ENCODE measurements around the gene RAD51B. TPM values are rescaled to one million over a fixed set of nuclear protein-coding genes. Genes with fewer than 3 reads are reported as not detected.

RAD51B gene
- total RNA-seq, 1 experiment from 2014 or later = 16.7 TPM

GRCh38 chr14:68692216-68692615 is 872.6 kb downstream of the RAD51B start:
- H2BK15ac ChIP-seq (ENCODE audit: low read depth, low read length) = no peak overlapping the region
- no peaks in the 10 kb centered on the region for H4K20me1 ChIP-seq (ENCODE audit: control insufficient read depth, insufficient read depth, insufficient read length)
- H4K8ac ChIP-seq (replicated peaks; ENCODE audit: insufficient read length, low read depth, low read length) = no peak overlapping the region
- H3K27me3 Mint-ChIP-seq (ENCODE audit: low read depth) = peaks cover 34% of the 10 kb centered on the region
- peak overlapping the region in 1 of 2 experiments; percentile 56; a peak in 1 of 5 replicates for H3K4me3 Mint-ChIP-seq
- no peak for TF ChIP-seq CTCF (conservative IDR thresholded peaks at IDR 0.05)
- no peaks in the 10 kb centered on the region for H3K9me3 Mint-ChIP-seq
- H3K23me2 ChIP-seq (ENCODE audit: insufficient read length, low read depth, low read length, poor library complexity, severe bottlenecking) = no peaks in the 10 kb centered on the region
- H3K18ac ChIP-seq (ENCODE audit: insufficient read length, low read depth, low read length) = no peak overlapping the region
- no peaks in the 10 kb centered on the region for H3K36me3 Mint-ChIP-seq (ENCODE audit: insufficient read depth in 1 of 3, low read depth in 3 of 3)
- H3K23ac ChIP-seq (ENCODE audit: insufficient read length, low read depth, low read length) = no peak overlapping the region
- no CpG with 5 or more reads among the region's 8 CpGs for WGBS (ENCODE audit: extremely low coverage, insufficient read length, low lambda C conversion rate)
- no peak overlapping the region for H3K27ac Mint-ChIP-seq
- H3K4me2 ChIP-seq (ENCODE audit: insufficient read depth, insufficient read length, low read length) = no peak overlapping the region
- H3K56ac ChIP-seq (ENCODE audit: insufficient read length, low read depth, low read length) = no peak overlapping the region
- H3K4ac ChIP-seq (ENCODE audit: low read depth, low read length) = no peak overlapping the region
- no peaks in the 10 kb centered on the region for H3K4me1 ChIP-seq (ENCODE audit: insufficient read depth, low read length)
- H3K79me2 ChIP-seq (ENCODE audit: insufficient read depth, low read length) = no peaks in the 10 kb centered on the region
- no peak overlapping the region for H2BK5ac ChIP-seq (ENCODE audit: insufficient read length, low read length)
- no peak overlapping the region for H3K14ac ChIP-seq (ENCODE audit: insufficient read depth, low read length)
- H3K4me1 Mint-ChIP-seq = peaks cover 26 to 38% of the 10 kb centered on the region in 2 experiments
- no peak overlapping the region for H3K9ac ChIP-seq (ENCODE audit: extremely low read depth, insufficient read length, low read length)
- H2BK12ac ChIP-seq (ENCODE audit: insufficient read length, low read depth, low read length) = no peak overlapping the region
- H3K9me3 ChIP-seq (ENCODE audit: control insufficient read depth, low read depth, low read length) = no peaks in the 10 kb centered on the region
- no peaks in the 10 kb centered on the region for H3K79me1 ChIP-seq (ENCODE audit: insufficient read depth, low read depth, low read length, poor library complexity, severe bottlenecking)
- H2BK120ac ChIP-seq (ENCODE audit: low read depth, low read length, poor library complexity, severe bottlenecking) = no peak overlapping the region
- no peak overlapping the region for H4K5ac ChIP-seq (ENCODE audit: insufficient read length, low read depth, low read length)
- no peak overlapping the region for H4K91ac ChIP-seq (ENCODE audit: insufficient read length, low read depth, low read length)
- DNase-seq = no peak
- no peak overlapping the region for H2BK20ac ChIP-seq (ENCODE audit: low read depth, low read length, poor library complexity, severe bottlenecking)
- no peak overlapping the region for H2AFZ ChIP-seq (ENCODE audit: low read length)
- H3K27me3 ChIP-seq (ENCODE audit: insufficient read depth, low read length) = no peaks in the 10 kb centered on the region
- no peak overlapping the region for H3K27ac ChIP-seq (ENCODE audit: insufficient read length, low read depth, low read length)
- no peak overlapping the region for H2AK5ac ChIP-seq (ENCODE audit: insufficient read length, low read length)
- no peak overlapping the region for H3T11ph ChIP-seq (ENCODE audit: low read length)
